Tibial nerve (tissue), 4 donors: ENCODE data around the gene MOB2. TPM values are rescaled to one million over a fixed set of nuclear protein-coding genes. Genes with fewer than 3 reads are reported as not detected.

Experiments
- DNase-seq, 2 donors: peaks; one replicate each; pipeline ENCODE4 v3.0.0-alpha.2; 2019; ENCODE audit warnings: low spot score in 2 of 2
- H3K27ac ChIP-seq, 4 donors: fragments of 200-600 bp; sonication (generic) in 3 of 4; one replicate each; pipeline ENCODE4 v1.5.1; 2017 to 2019; ENCODE audit warnings: mild to moderate bottlenecking in 1 of 4
- H3K27me3 ChIP-seq, 2 donors: fragments of 200-600 bp; sonication (generic) in 1 of 2; one replicate each; pipeline versions ENCODE4 v1.5.1 to v1.6.0; 2017 to 2019
- H3K36me3 ChIP-seq, 3 donors: fragments of 200-600 bp; sonication (generic); one replicate each; pipeline ENCODE4 v1.5.1; 2018 to 2019
- H3K4me1 ChIP-seq, 4 donors: fragments of 200-600 bp; sonication (generic) in 3 of 4; one replicate each; pipeline ENCODE4 v1.5.1; 2017 to 2019
- H3K4me3 ChIP-seq, 4 donors: fragments of 200-600 bp; sonication (generic) in 3 of 4; one replicate each; pipeline ENCODE4 v1.5.1; 2017 to 2019; ENCODE audit warnings: mild to moderate bottlenecking in 1 of 4, moderate library complexity in 1 of 4
- H3K9me3 ChIP-seq, 4 donors: fragments of 200-600 bp; sonication (generic) in 3 of 4; one replicate each; pipeline ENCODE4 v1.5.1; 2017 to 2019
- CTCF ChIP-seq, 5 experiments: fragments of 200-600 bp in 3 of 5; fragments of 450-650 bp in 2 of 5; sonication (generic) in 3 of 5; IDR thresholded peaks; one replicate each; pipeline ENCODE4 v1.5.1; 2016 to 2019; ENCODE audit warnings: antibody characterized with exemption in 5 of 5, mild to moderate bottlenecking in 3 of 5, moderate library complexity in 2 of 5
- EP300 ChIP-seq, 2 donors: sonication (generic); formaldehyde crosslinking; IDR thresholded peaks; one replicate each; pipeline ENCODE4 v1.6.1; 2017; ENCODE audit warnings: antibody characterized with exemption in 2 of 2, mild to moderate bottlenecking in 1 of 2
- POLR2A ChIP-seq, 2 donors: fragments of 450-650 bp; IDR thresholded peaks; one replicate each; pipeline ENCODE4 v1.6.1; 2017; ENCODE audit warnings: antibody characterized with exemption in 2 of 2, mild to moderate bottlenecking in 2 of 2, moderate library complexity in 2 of 2
- WGBS, 2 donors: methylation state at CpG; one replicate each; pipeline ENCODE4 v1.1.5; 2018; 5-methylcytosine and 5-hydroxymethylcytosine counted together
- total RNA-seq, 4 donors: library from RNA; depleted of rRNA; stranded (reverse); fragments of >200 nt; gene quantifications; one replicate each; pipeline ENCODE4 v1.1.0, GENCODE V29; 2016

The MOB2 gene
- total RNA-seq, 4 donors from 2014 or later: 42.3 to 55.1 (median 46.9) TPM

- no peak overlapping the region for H3K27ac ChIP-seq
- WGBS, 2 donors: 85 to 87% methylated on average over 9 of the region's 9 CpGs
- H3K9me3 ChIP-seq: no peaks in the 10 kb centered on the region
- no peak overlapping the region for H3K4me3 ChIP-seq
- no peak for DNase-seq
- H3K4me1 ChIP-seq: peaks cover 0 to 41% (median 18%) of the 10 kb centered on the region in 4 donors
- H3K27me3 ChIP-seq: no peaks in the 10 kb centered on the region
- H3K36me3 ChIP-seq: peaks cover 0 to 70% (median 6%) of the 10 kb centered on the region in 3 donors
- no peak for TF ChIP-seq CTCF (IDR thresholded peaks at IDR 0.05)
- no peak for TF ChIP-seq POLR2A (IDR thresholded peaks at IDR 0.05)
- TF ChIP-seq EP300 (IDR thresholded peaks at IDR 0.05): no peak
Observed at GRCh38 chr11:1479006-1479677, 7.4 kb downstream of the MOB2 start.

DNA sequence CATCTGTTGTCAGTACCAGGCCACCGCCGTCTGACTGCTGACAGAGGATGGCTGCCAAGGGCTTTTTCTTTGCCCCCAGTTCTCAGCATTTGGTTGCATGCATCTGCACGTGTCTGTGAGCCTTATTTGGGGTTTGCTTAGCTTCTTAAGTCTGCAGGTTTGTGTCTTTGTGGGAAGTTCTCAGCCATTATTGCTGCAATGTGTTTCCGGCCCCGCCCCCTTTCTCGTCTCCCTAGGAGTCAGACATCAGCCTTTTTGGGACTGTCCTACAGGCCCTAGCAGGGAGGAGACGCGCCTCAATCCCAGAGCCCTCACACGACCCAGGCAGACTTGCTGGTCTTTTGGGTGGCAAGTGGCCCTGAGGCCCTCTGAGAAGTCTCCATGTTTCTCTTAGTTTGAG is 8.0 kb downstream of the MOB2 start:
- TF ChIP-seq EP300 (IDR thresholded peaks at IDR 0.05): no peak
- no peak for TF ChIP-seq CTCF (IDR thresholded peaks at IDR 0.05)
- TF ChIP-seq POLR2A (IDR thresholded peaks at IDR 0.05): no peak
- peaks cover 0 to 76% (median 6%) of the 10 kb centered on the region in 3 donors for H3K36me3 ChIP-seq
- no peak overlapping the region for H3K27ac ChIP-seq
- WGBS, 2 donors: 66 to 78% methylated on average over 8 to 9 of the region's 9 CpGs
- no peak overlapping the region for H3K4me3 ChIP-seq
- peaks cover 0 to 35% (median 13%) of the 10 kb centered on the region in 4 donors for H3K4me1 ChIP-seq
- no peaks in the 10 kb centered on the region for H3K9me3 ChIP-seq
- no peaks in the 10 kb centered on the region for H3K27me3 ChIP-seq
- no peak for DNase-seq

DNA sequence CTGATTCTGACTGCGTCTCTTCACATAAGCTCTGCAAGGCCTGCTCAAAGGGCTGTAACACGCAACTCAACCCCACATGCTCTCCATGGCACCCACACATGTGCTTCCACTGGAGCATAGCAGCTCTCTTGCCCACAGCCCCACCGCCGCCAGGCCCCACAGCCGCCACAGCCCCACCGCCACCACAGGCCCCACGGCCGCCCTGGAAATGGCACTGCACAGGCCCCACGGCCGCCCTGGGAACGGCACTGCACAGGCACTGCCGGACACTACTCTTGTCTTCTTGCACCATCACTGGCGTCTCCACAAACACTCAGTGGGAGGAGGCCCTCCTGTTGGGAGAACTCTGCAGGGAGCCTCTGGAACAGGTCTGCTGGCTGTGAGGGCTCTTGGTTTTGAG is 8.6 kb downstream of the MOB2 start:
- H3K4me1 ChIP-seq: peaks cover 0 to 30% (median 8%) of the 10 kb centered on the region in 4 donors
- H3K27me3 ChIP-seq: no peaks in the 10 kb centered on the region
- no peak for DNase-seq
- no peaks in the 10 kb centered on the region for H3K9me3 ChIP-seq
- 91 to 92% methylated on average over 12 to 13 of the region's 13 CpGs for WGBS, 2 donors
- H3K27ac ChIP-seq: no peak overlapping the region
- TF ChIP-seq POLR2A (IDR thresholded peaks at IDR 0.05) (no peak), EP300 (IDR thresholded peaks at IDR 0.05) (no peak), CTCF (IDR thresholded peaks at IDR 0.05) (no peak)
- H3K4me3 ChIP-seq: no peak overlapping the region
- H3K36me3 ChIP-seq: peaks cover 0 to 82% (median 10%) of the 10 kb centered on the region in 3 donors

GRCh38 chr11:1476940-1477736 is 9.4 kb downstream of the MOB2 start:
- peaks cover 0 to 89% (median 12%) of the 10 kb centered on the region in 3 donors for H3K36me3 ChIP-seq
- no peaks in the 10 kb centered on the region for H3K9me3 ChIP-seq
- no peak for TF ChIP-seq EP300 (IDR thresholded peaks at IDR 0.05)
- TF ChIP-seq POLR2A (IDR thresholded peaks at IDR 0.05): no peak
- TF ChIP-seq CTCF (IDR thresholded peaks at IDR 0.05): no peak
- H3K27me3 ChIP-seq: no peaks in the 10 kb centered on the region
- 78 to 81% methylated on average over 20 of the region's 20 CpGs for whole genome bisulfite sequencing, 2 donors
- no peak for DNase-seq
- H3K4me3 ChIP-seq: no peak overlapping the region
- peaks cover 0 to 21% (median 3%) of the 10 kb centered on the region in 4 donors for H3K4me1 ChIP-seq
- H3K27ac ChIP-seq: no peak overlapping the region

DNA sequence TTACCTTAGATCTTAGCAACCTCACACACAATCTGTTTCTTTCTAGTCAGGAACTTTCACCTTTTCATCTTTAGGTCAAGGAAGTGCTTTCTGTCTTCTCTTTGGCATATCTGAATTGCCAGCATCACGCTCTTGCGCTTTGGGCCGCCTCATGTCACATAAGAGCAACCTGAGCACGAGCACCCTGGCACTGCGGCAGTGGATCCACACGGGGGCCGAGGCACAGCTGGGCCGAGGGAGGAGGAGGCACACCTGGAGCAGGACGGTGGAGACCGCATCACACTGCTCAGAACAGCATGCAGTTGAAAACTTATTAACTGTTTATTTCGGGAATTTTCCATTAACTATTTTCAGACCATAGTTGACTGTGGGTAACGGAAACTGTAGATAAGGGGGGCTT is 10.7 kb downstream of the MOB2 start:
- Histone ChIP-seq H3K9me3 (no peaks in the 10 kb centered on the region), H3K27ac (no peak overlapping the region), H3K4me3 (no peak overlapping the region), H3K27me3 (no peaks in the 10 kb centered on the region), H3K36me3 (peaks cover 0 to 99% (median 12%) of the 10 kb centered on the region in 3 donors), H3K4me1 (peaks cover 0 to 8% (median 0%) of the 10 kb centered on the region in 4 donors)
- DNase-seq: no peak
- WGBS, 2 donors: 91 to 92% methylated on average over 12 of the region's 12 CpGs
- TF ChIP-seq CTCF (IDR thresholded peaks at IDR 0.05): no peak
- TF ChIP-seq POLR2A (IDR thresholded peaks at IDR 0.05): no peak
- no peak for TF ChIP-seq EP300 (IDR thresholded peaks at IDR 0.05)
